Measurements from ENCODE around the gene ZNF253. TPM values are rescaled to one million over a fixed set of nuclear protein-coding genes. Genes with fewer than 3 reads are reported as not detected.

ZNF253 gene
- total and polyA plus RNA-seq, 2 of the 13 experiments (the other 11 are each of a cell fraction or from before 2014, with no cell fraction given): 3.5 to 10.6 TPM

DNA sequence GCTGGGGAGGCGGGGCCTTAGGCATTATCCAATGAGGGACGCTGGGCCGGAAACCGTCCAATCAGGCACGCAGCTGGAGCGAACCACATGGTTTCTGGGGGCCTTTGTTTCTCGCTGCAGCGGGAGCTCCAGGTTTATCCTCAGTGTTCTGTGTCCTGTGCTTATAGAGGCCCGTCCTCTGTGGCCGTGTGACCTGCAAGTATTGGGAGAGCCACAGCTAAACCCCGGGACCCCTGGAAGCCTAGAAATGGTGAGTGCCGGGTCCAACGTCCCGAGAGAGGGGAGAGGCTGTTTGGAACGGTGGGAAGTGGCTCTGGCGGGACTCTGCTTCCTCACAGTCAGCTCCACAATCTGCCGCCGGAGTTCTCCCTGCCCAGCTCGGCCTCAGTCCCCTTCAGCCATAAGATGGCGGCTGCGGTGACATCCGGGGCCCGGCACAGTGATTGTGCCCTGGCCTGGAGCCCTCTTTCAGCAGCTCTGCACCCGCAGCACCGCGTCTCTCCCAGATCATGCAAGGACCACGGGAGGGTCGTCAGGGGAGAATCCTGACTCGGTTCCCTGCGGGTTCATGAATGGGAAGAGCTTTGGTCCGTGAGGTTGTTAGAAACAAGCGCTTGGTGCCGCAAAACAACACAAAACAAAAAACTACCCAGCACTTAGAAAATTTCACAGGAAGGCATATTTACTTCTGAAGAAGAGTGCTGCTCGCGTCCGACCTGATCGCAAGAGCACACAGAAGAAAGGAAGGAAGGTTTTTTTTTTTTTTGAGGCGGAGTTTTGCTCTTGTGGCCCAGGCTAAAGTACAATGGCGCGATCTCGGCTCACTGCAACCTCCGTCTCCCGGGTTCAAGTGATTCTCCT lies at the start of gene ZNF253 (continued):
- TF ChIP-seq MYC (CRISPR knock-in tag; IDR thresholded peaks at IDR 0.05; ENCODE audit: borderline replicate concordance) (peak; percentile 67; the same call in 1 of the 2 replicates), ZNF7 (CRISPR knock-in tag; IDR thresholded peaks at IDR 0.05) (no peak), ZNF546 (CRISPR knock-in tag; conservative IDR thresholded peaks at IDR 0.05) (0 out of 2 replicates have a peak, but pooled peaks have one; percentile 53), ZNF225 (CRISPR knock-in tag; IDR thresholded peaks at IDR 0.05) (0 out of 2 replicates have a peak, but pooled peaks have one; percentile 29), SMC3 (IDR thresholded peaks at IDR 0.05; ENCODE audit: low read length) (0 out of 2 replicates have a peak, but pooled peaks have one; percentile 4), RARG (CRISPR knock-in tag; IDR thresholded peaks at IDR 0.05; ENCODE audit: low read depth) (no peak), DMAP1 (CRISPR knock-in tag; IDR thresholded peaks at IDR 0.05) (peak; percentile 63; the same call in 1 of the 2 replicates), NFYC (CRISPR knock-in tag; IDR thresholded peaks at IDR 0.05) (peak; percentile 90), ZNF580 (CRISPR knock-in tag; IDR thresholded peaks at IDR 0.05; ENCODE audit: borderline replicate concordance, low read depth) (no peak; the same call in 1 of the 2 replicates), CSRNP2 (CRISPR knock-in tag; conservative IDR thresholded peaks at IDR 0.05; ENCODE audit: low read depth) (no peak), GLI4 (CRISPR knock-in tag; IDR thresholded peaks at IDR 0.05; ENCODE audit: borderline replicate concordance) (no peak), THYN1 (CRISPR knock-in tag; IDR thresholded peaks at IDR 0.05; ENCODE audit: borderline replicate concordance, low read depth) (no peak), PATZ1 (CRISPR knock-in tag; IDR thresholded peaks at IDR 0.05) (no peak), ZNF597 (CRISPR knock-in tag; IDR thresholded peaks at IDR 0.05) (no peak), IKZF1 (IDR thresholded peaks at IDR 0.05) (no peak), ZNF431 (CRISPR knock-in tag; IDR thresholded peaks at IDR 0.05; ENCODE audit: borderline replicate concordance, low read depth) (no peak), ZNF790 (CRISPR knock-in tag; IDR thresholded peaks at IDR 0.05; ENCODE audit: borderline replicate concordance) (peak; percentile 44; the same call in 1 of the 2 replicates), KLF9 (CRISPR knock-in tag; IDR thresholded peaks at IDR 0.05; ENCODE audit: low read depth) (no peak), ZNF776 (CRISPR knock-in tag; IDR thresholded peaks at IDR 0.05) (no peak), ZFP41 (CRISPR knock-in tag; IDR thresholded peaks at IDR 0.05; ENCODE audit: borderline replicate concordance) (no peak), RELA (CRISPR knock-in tag; IDR thresholded peaks at IDR 0.05) (no peak), ZNF674 (CRISPR knock-in tag; IDR thresholded peaks at IDR 0.05; ENCODE audit: low read depth) (no peak), KMT2A (CRISPR knock-in tag; IDR thresholded peaks at IDR 0.05) (no peak)
- TF ChIP-seq, protein P1, sequence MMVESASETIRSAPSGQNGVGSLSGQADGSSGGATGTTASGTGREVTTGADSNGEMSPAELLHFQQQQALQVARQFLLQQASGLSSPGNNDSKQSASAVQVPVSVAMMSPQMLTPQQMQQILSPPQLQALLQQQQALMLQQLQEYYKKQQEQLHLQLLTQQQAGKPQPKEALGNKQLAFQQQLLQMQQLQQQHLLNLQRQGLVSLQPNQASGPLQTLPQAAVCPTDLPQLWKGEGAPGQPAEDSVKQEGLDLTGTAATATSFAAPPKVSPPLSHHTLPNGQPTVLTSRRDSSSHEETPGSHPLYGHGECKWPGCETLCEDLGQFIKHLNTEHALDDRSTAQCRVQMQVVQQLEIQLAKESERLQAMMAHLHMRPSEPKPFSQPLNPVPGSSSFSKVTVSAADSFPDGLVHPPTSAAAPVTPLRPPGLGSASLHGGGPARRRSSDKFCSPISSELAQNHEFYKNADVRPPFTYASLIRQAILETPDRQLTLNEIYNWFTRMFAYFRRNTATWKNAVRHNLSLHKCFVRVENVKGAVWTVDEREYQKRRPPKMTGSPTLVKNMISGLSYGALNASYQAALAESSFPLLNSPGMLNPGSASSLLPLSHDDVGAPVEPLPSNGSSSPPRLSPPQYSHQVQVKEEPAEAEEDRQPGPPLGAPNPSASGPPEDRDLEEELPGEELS (CRISPR knock-in tag; IDR thresholded peaks at IDR 0.05): no peak

Measured in HepG2 (cell line).